LNCaP clone FGC (cell line): ENCODE measurements around the gene LYST.

Experiments used
- DNase-seq: peaks from one replicate; pipeline ENCODE4 v3.0.0-alpha.2; 2011; ENCODE audit warnings: low read depth
- H3K4me3 ChIP-seq: 2 replicates; pipeline ENCODE4 v1.5.1; 2011; ENCODE audit warnings: mild to moderate bottlenecking, low read depth, low read length, control low read depth
- CTCF ChIP-seq: IDR thresholded peaks from 2 replicates; pipeline ENCODE4 v1.5.1; 2012; ENCODE audit warnings: mild to moderate bottlenecking; ENCODE audit not compliant: control insufficient read depth, insufficient read depth; ENCODE audit errors: extremely low read depth

Gene LYST

GRCh38 chr1:235865565-235866204 is 1.0 kb downstream of the LYST start:
- peak overlapping the region; percentile 63 for H3K4me3 ChIP-seq
- no peak for DNase-seq
- TF ChIP-seq CTCF = no peak

- no peak for TF ChIP-seq CTCF
- DNase-seq = no peak
- H3K4me3 ChIP-seq = peak overlapping the region; percentile 63; the same call in 1 of the 2 replicates
Measured at GRCh38 chr1:235864931-235865525, 1.7 kb downstream of the LYST start.

- no peak for TF ChIP-seq CTCF
- no peak overlapping the region for H3K4me3 ChIP-seq
- no peak for DNase-seq
Measured at GRCh38 chr1:235864469-235864868, 2.2 kb downstream of the LYST start.

GRCh38 chr1:235863699-235864093 is 3.0 kb downstream of the LYST start:
- DNase-seq = no peak
- TF ChIP-seq CTCF = no peak
- no peak overlapping the region for H3K4me3 ChIP-seq

- H3K4me3 ChIP-seq = no peak overlapping the region
- TF ChIP-seq CTCF = no peak
- DNase-seq = no peak
Measured at GRCh38 chr1:235861857-235862256, 4.8 kb downstream of the LYST start.

GRCh38 chr1:235860829-235861228 is 5.9 kb downstream of the LYST start:
- no peak for TF ChIP-seq CTCF
- no peak overlapping the region for H3K4me3 ChIP-seq
- DNase-seq = no peak

- no peak for DNase-seq
- TF ChIP-seq CTCF = no peak
- H3K4me3 ChIP-seq = no peak overlapping the region
Measured at GRCh38 chr1:235859789-235860188, 6.9 kb downstream of the LYST start.
